Erythroblast (primary cell): ENCODE measurements around the gene TBXA2R.

Experiments
- GATA1 ChIP-seq: IDR thresholded peaks from 2 replicates; pipeline ENCODE4 v1.6.1; 2011; ENCODE audit warnings: low read depth, mild to moderate bottlenecking, control low read depth, low read length, moderate library complexity
- POLR2A ChIP-seq: IDR thresholded peaks from 2 replicates; pipeline ENCODE4 v1.6.1; 2011; ENCODE audit warnings: mild to moderate bottlenecking, low read length

- TF ChIP-seq POLR2A (no peak), GATA1 (no peak)
Observed at GRCh38 chr19:3604987-3605343, 1.7 kb downstream of the TBXA2R start.
